K562 (cell line): ENCODE results near the gene ITGB2. TPM values are rescaled to one million over a fixed set of nuclear protein-coding genes. Genes with fewer than 3 reads are reported as not detected.

Source experiments
- ARID1B ChIP-seq: fragments of 450-650 bp; IDR thresholded peaks from 2 replicates; pipeline ENCODE4 v1.6.1; 2016; ENCODE audit warnings: antibody characterized with exemption, mild to moderate bottlenecking, inconsistent platforms
- BHLHE40 ChIP-seq: IDR thresholded peaks from 2 replicates; pipeline ENCODE4 v1.6.1; 2011; ENCODE audit warnings: low read length, improper control_type of control experiment
- BRF2 ChIP-seq: IDR thresholded peaks from 3 replicates; pipeline ENCODE4 v1.6.1; 2011; ENCODE audit warnings: borderline replicate concordance, mild to moderate bottlenecking; ENCODE audit not compliant: insufficient read length, insufficient read depth
- CREM ChIP-seq: IDR thresholded peaks from 2 replicates; pipeline ENCODE4 v1.6.1; 2014; ENCODE audit warnings: antibody characterized with exemption, low read depth
- FOSL1 ChIP-seq: fragments of 200-800 bp; sonication (Bioruptor generic); conservative IDR thresholded peaks from 2 replicates; pipeline ENCODE4 v1.6.1; 2016; ENCODE audit warnings: missing genetic modification characterization, missing compliant biosample characterization
- FOXA3 ChIP-seq, 2 experiments: fragments of 450-650 bp in 1 of 2; sonication (generic) in 1 of 2; formaldehyde crosslinking; IDR thresholded peaks in 1 of 2; conservative IDR thresholded peaks in 1 of 2; 2 replicates each; pipeline versions ENCODE4 v1.4.0 to v1.8.0; 2020 to 2022; ENCODE audit warnings: mild to moderate bottlenecking in 2 of 2, missing genetic modification reagents in 1 of 2
- ILK ChIP-seq: fragments of 450-650 bp; IDR thresholded peaks from 2 replicates; pipeline ENCODE4 v1.6.1; 2016; ENCODE audit warnings: missing genetic modification characterization, low read depth, mild to moderate bottlenecking, missing compliant biosample characterization, moderate library complexity, borderline replicate concordance
- KAT7 ChIP-seq: sonication (generic); formaldehyde crosslinking; IDR thresholded peaks from 2 replicates; pipeline ENCODE4 v1.8.0; 2022; ENCODE audit warnings: missing genetic modification reagents, mild to moderate bottlenecking, borderline replicate concordance
- MTA1 ChIP-seq: fragments of 450-650 bp; IDR thresholded peaks from 2 replicates; pipeline ENCODE4 v1.6.1; 2017; ENCODE audit warnings: borderline replicate concordance
- NR2C2 ChIP-seq, 2 experiments: fragments of 200-800 bp in 1 of 2; sonication (Bioruptor generic) in 1 of 2; sonication (generic) in 1 of 2; formaldehyde crosslinking in 1 of 2; IDR thresholded peaks; 2 replicates each; pipeline versions ENCODE4 v1.6.1 to v1.8.0; 2016 to 2022; ENCODE audit warnings: mild to moderate bottlenecking in 1 of 2, missing compliant biosample characterization in 1 of 2, missing genetic modification characterization in 1 of 2, missing genetic modification reagents in 1 of 2
- PHB ChIP-seq: fragments of 250-450 bp; sonication (Bioruptor Pico); IDR thresholded peaks from 2 replicates; pipeline ENCODE4 v1.5.0; 2021
- PKNOX1 ChIP-seq: fragments of 450-650 bp; IDR thresholded peaks from 2 replicates; pipeline ENCODE4 v1.6.1; 2016
- SMARCE1 ChIP-seq: fragments of 450-650 bp; IDR thresholded peaks from 2 replicates; pipeline ENCODE4 v1.7.1; 2016; ENCODE audit warnings: mild to moderate bottlenecking
- SOX6 ChIP-seq: fragments of 450-650 bp; IDR thresholded peaks from 2 replicates; pipeline ENCODE4 v1.6.1; 2014; ENCODE audit warnings: mild to moderate bottlenecking
- TCF3 ChIP-seq: sonication (generic); formaldehyde crosslinking; IDR thresholded peaks from 2 replicates; pipeline ENCODE4 v1.4.0; 2020; ENCODE audit warnings: mild to moderate bottlenecking, missing genetic modification reagents
- TEAD4 ChIP-seq, 2 experiments: sonication (generic) in 1 of 2; formaldehyde crosslinking in 1 of 2; IDR thresholded peaks; 2 replicates each; pipeline versions ENCODE4 v1.6.1 to v1.8.0; 2012 to 2022; ENCODE audit warnings: borderline replicate concordance in 1 of 2, inconsistent platforms in 1 of 2, low read length in 1 of 2, mild to moderate bottlenecking in 1 of 2, missing genetic modification reagents in 1 of 2
- ZBTB17 ChIP-seq: fragments of 450-650 bp; formaldehyde crosslinking; IDR thresholded peaks from 2 replicates; pipeline ENCODE4 v1.4.0; 2020; ENCODE audit warnings: mild to moderate bottlenecking
- ZNF24 ChIP-seq: fragments of 450-650 bp; IDR thresholded peaks from 2 replicates; pipeline ENCODE4 v1.6.1; 2016
- ZNF311 ChIP-seq: fragments of 250-450 bp; sonication (Bioruptor Pico); IDR thresholded peaks from 2 replicates; pipeline ENCODE4 v1.4.0; 2020; ENCODE audit warnings: mild to moderate bottlenecking, moderate library complexity
- ZNF592 ChIP-seq: fragments of 450-650 bp; IDR thresholded peaks from 2 replicates; pipeline ENCODE4 v1.6.1; 2017; ENCODE audit warnings: antibody characterized with exemption, mild to moderate bottlenecking
- ZNF668 ChIP-seq: fragments of 250-450 bp; sonication (Bioruptor Pico); IDR thresholded peaks from 2 replicates; pipeline ENCODE4 v1.8.0; 2022; ENCODE audit warnings: mild to moderate bottlenecking, inconsistent platforms
- polyA plus RNA-seq, 8 experiments: library from polyadenylated mRNA; depleted of rRNA in 4 of 8; stranded (reverse) in 5 of 8; unstranded in 3 of 8; fragments of >200 nt; fragmentation: Nextera tagmentation in 2 of 8; fragmentation: Illumina TruSeq in 1 of 8; extraction: Ambion mirVana in 2 of 8; extraction: Trizol in 1 of 8; gene quantifications; 2 replicates each; pipeline versions ENCODE4 v1.2.1 to v1.2.3, GENCODE V29; 2011 to 2014; ENCODE audit warnings: inconsistent platforms in 1 of 8, missing spikeins in 1 of 8
- total RNA-seq, 7 experiments: library from RNA; depleted of rRNA in 6 of 7; stranded (reverse); fragments of >200 nt in 6 of 7; fragmentation: Illumina TruSeq in 2 of 7; extraction: Trizol in 2 of 7; gene quantifications; 2 replicates each; pipeline versions ENCODE4 v1.2.1 to v1.2.3, GENCODE V29; 2011 to 2021; ENCODE audit warnings: low replicate concordance in 1 of 7

The ITGB2 gene
- total and polyA plus RNA-seq, 9 of the 15 experiments (the other 6 are each of a cell fraction or from before 2014, with no cell fraction given): 0.07 to 1.3 (median 0.51) TPM; not detected in 2

- TF ChIP-seq TEAD4 (IDR thresholded peaks at IDR 0.05; ENCODE audit: low read length): peak; percentile 76; the same call in 1 of the 2 replicates
- no peak for TF ChIP-seq TEAD4 (CRISPR knock-in tag; IDR thresholded peaks at IDR 0.05; ENCODE audit: borderline replicate concordance)
- TF ChIP-seq FOXA3 (CRISPR knock-in tag; conservative IDR thresholded peaks at IDR 0.05 in 1 of 2, IDR thresholded peaks at IDR 0.05 in 1 of 2): peak in 1 of 2 experiments; percentile 51; a peak in 2 of 4 replicates
- no peak for TF ChIP-seq ZNF24
- TF ChIP-seq PHB (CRISPR knock-in tag): no peak
- 0 out of 2 replicates have a peak, but pooled peaks have one; percentile 4 for TF ChIP-seq ZNF668
- peak; percentile 7; the same call in 1 of the 2 replicates for TF ChIP-seq CREM
- TF ChIP-seq PKNOX1: peak; percentile 27; the same call in 1 of the 2 replicates
- peak; percentile 17; the same call in 1 of the 2 replicates for TF ChIP-seq BHLHE40
- peak; percentile 60; the same call in 1 of the 2 replicates for TF ChIP-seq ZNF592
- TF ChIP-seq ZNF311 (CRISPR knock-in tag): no peak
- peak; percentile 82 for TF ChIP-seq TCF3 (CRISPR knock-in tag)
- no peak for TF ChIP-seq FOSL1
- TF ChIP-seq ILK (tag): peak; percentile 26; the same call in 1 of the 2 replicates
- TF ChIP-seq ZBTB17: 0 out of 2 replicates have a peak, but pooled peaks have one; percentile 15
- TF ChIP-seq SMARCE1: peak; percentile 84; the same call in 1 of the 2 replicates
- TF ChIP-seq SOX6: peak; percentile 94
- no peak for TF ChIP-seq NR2C2 (CRISPR knock-in tag; IDR thresholded peaks at IDR 0.05)
- peak; percentile 57 for TF ChIP-seq NR2C2 (tag; IDR thresholded peaks at IDR 0.05)
- peak; percentile 72; the same call in 1 of the 2 replicates for TF ChIP-seq KAT7 (CRISPR knock-in tag)
- TF ChIP-seq MTA1: no peak; the same call in 1 of the 2 replicates
- peak; percentile 82 for TF ChIP-seq ARID1B
- TF ChIP-seq BRF2: no peak
Observed at GRCh38 chr21:44880405-44881197, 40.1 kb downstream of the ITGB2 start (continued).
